AG04449 (cell line): ENCODE measurements around the gene TEAD2.

ENCODE experiments used
- CTCF ChIA-PET: fragments of 350-600 bp; formaldehyde crosslinking; extraction: SDS; loops from one replicate; lab custom pipeline; 2021; ENCODE audit warnings: antibody characterized with exemption; lab: Yijun Ruan, JAX
- POLR2A ChIA-PET: fragments of 400-600, 350-600 bp; formaldehyde crosslinking; extraction: SDS; loops from one replicate; lab custom pipeline; 2020; ENCODE audit warnings: antibody characterized with exemption, inconsistent platforms; lab: Yijun Ruan, JAX
- DNase-seq: peaks from one replicate; pipeline ENCODE4 v3.0.0-alpha.2; 2010; ENCODE audit warnings: low read depth, low spot score
- H3K4me3 ChIP-seq: 2 replicates; pipeline ENCODE4 v1.5.1; 2011; ENCODE audit warnings: low read depth, mild to moderate bottlenecking, control low read depth, low read length
- TF ChIP-seq, protein P1 (sequence below): IDR thresholded peaks from one replicate; pipeline ENCODE4 v1.5.1; 2011; ENCODE audit warnings: mild to moderate bottlenecking, moderate library complexity, low read length, control low read depth, inconsistent platforms; ENCODE audit not compliant: insufficient read depth; ENCODE audit errors: missing control alignments

The TEAD2 gene

DNA sequence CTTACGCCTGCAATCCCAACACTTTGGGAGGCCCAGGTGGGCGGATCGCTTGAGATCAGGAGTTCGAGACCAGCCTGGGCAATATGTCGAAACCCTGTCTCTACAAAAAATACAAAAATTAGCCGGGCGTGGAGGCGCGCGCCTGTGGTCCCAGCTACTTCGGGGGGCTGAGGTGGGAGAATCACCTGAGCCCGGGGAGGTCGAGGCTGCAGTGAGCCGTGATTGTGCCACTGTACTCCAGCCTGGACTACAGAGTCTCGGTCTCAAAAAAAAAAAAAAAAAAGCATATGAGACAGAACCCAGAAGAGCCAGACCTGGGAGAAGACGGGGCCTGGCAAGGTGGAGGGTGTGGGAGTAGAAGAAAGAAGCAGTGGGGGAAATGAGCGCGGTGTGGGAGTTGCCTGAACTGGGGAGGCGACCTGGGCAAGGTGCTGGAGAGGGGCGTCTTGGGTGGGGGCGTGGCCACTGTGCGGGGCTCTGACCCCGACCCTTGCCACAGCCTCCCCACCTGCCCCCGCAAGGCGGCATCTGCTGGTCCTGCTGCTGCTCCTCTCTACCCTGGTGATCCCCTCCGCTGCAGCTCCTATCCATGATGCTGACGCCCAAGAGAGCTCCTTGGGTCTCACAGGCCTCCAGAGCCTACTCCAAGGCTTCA lies 2.0 kb upstream of the TEAD2 start:
- POLR2A ChIA-PET: no interaction called here
- DNase-seq: no peak
- H3K4me3 ChIP-seq: peak overlapping the region; percentile 43; the same call in 1 of the 2 replicates
- TF ChIP-seq, protein P1, sequence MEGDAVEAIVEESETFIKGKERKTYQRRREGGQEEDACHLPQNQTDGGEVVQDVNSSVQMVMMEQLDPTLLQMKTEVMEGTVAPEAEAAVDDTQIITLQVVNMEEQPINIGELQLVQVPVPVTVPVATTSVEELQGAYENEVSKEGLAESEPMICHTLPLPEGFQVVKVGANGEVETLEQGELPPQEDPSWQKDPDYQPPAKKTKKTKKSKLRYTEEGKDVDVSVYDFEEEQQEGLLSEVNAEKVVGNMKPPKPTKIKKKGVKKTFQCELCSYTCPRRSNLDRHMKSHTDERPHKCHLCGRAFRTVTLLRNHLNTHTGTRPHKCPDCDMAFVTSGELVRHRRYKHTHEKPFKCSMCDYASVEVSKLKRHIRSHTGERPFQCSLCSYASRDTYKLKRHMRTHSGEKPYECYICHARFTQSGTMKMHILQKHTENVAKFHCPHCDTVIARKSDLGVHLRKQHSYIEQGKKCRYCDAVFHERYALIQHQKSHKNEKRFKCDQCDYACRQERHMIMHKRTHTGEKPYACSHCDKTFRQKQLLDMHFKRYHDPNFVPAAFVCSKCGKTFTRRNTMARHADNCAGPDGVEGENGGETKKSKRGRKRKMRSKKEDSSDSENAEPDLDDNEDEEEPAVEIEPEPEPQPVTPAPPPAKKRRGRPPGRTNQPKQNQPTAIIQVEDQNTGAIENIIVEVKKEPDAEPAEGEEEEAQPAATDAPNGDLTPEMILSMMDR: no peak
- CTCF ChIA-PET: no interaction called here

DNA sequence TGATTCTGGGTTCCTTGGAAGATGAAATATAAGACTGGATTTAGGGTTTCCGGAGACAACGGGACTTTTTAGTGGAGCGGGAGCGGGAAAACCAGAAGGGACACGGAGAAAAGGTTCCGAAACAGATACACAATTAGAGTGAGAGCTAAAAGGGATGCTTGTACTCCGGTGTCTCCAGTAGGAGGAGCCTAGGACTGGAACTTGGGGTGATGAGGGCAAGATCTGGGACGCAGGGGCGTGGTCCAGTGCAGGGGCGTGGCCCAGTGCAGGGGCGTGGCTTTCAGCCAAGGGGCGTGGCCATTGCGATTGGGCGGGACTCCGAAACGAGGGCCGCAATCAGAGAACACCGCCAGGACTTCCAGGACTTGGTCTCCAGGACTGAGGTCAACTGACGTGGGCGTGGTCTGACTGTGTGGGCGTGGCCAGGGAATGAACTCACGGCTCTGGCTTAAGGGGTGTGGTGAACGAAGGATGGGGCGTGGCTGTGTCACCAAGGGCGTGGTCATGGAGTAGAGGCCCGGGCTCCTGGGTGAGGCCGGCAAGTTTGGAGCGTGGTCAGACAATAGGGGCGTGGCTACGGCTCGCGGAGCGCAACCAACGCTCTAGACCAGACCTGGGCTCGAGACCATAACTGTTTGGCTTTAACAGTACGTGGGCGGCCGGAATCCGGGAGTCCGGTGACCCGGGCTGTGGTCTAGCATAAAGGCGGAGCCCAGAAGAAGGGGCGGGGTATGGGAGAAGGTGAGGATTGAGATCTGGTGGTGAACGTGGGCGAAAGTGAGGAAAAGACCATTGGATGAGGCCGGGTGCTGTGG lies 1.3 kb upstream of the TEAD2 start, which contains the start of gene DKKL1:
DKKL1 (plus strand) TSS at position 610 of the 815 bp plus-strand sequence; CDS start at position 732, 122 bp downstream.
- POLR2A ChIA-PET: interaction anchor here (1.3 kb wide), 1 partner anchor 88 kb away, joined by 3 read pairs; the partner anchor contains the start of gene PIH1D1
- peak within 1 kb of the TSS; percentile 85 for H3K4me3 ChIP-seq

DNA sequence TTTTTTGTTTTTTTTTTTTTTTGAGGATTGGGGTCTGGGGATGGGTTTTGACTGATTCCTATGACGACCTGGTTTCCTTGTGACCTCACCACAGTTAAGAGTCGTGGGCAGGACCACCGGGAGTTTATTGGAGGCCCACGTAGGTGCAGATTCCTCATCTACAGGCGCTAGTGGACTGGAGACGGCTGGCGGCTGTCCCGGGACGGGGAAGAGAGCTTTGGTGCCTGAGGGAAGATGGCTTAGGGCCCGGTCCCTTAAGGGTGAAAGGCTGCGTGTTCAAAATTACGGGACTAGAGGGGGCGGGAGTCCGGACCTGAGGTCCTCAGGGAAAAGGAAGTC lies 682 bp upstream of the TEAD2 start:
- POLR2A ChIA-PET: interaction anchor here (1.3 kb wide), 1 partner anchor 89 kb away, joined by 3 read pairs; the partner anchor contains the start of gene PIH1D1
- peak overlapping the region; percentile 85 for H3K4me3 ChIP-seq
- CTCF ChIA-PET: interaction anchor here (0.8 to 1.0 kb wide), 2 partner anchors 15 to 21 kb away, joined by 3 to 4 read pairs; no protein-coding TSS in a partner anchor
- TF ChIP-seq, protein P1: no peak
- no peak for DNase-seq

More for the DNA sequence above, 1.3 kb upstream of the TEAD2 start, which contains the start of gene DKKL1:
- TF ChIP-seq, protein P1: peak; percentile 32
- peak; percentile 63 for DNase-seq
- CTCF ChIA-PET: interaction anchor here (0.8 kb wide), 1 partner anchor 20 kb away, joined by 3 read pairs; no protein-coding TSS in a partner anchor

DNA sequence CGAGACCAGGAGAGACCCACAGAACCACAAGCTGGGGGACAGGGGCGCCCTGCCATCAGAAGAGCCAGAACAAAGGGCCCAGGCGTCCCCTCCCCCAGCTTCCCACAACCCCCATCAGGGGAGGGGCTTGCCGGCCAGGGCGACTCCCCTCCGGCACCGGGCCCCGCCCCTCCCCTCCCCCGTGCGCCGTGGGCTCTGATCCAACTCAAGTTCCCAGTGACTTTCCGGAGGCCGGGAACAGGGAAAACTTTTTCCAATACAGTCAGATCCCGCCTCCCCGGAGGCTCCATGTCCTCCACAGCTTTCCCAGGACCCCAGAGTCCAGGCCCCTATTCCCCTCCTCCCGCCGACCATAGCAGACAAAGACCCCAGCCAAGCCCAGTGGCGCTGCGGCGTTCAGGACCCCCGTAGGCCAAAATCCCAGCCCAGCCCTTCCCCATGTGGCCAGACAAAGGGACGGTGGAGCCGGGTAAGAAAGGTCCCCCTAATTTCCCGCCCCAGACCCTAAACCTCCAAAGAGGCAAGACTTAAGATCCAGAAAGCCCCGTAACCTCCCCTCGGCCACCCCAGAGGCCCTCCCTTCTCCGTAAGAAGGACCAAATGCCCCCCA lies 673 bp downstream of the TEAD2 start:
- CTCF ChIA-PET: interaction anchor here (1.0 to 1.9 kb wide), 2 partner anchors 13 kb away, joined by 4 to 6 read pairs; no protein-coding TSS in a partner anchor
- POLR2A ChIA-PET: no interaction called here
- peak overlapping the region; percentile 85 for H3K4me3 ChIP-seq
- peak; percentile 26 for DNase-seq
- TF ChIP-seq, protein P1: no peak

DNA sequence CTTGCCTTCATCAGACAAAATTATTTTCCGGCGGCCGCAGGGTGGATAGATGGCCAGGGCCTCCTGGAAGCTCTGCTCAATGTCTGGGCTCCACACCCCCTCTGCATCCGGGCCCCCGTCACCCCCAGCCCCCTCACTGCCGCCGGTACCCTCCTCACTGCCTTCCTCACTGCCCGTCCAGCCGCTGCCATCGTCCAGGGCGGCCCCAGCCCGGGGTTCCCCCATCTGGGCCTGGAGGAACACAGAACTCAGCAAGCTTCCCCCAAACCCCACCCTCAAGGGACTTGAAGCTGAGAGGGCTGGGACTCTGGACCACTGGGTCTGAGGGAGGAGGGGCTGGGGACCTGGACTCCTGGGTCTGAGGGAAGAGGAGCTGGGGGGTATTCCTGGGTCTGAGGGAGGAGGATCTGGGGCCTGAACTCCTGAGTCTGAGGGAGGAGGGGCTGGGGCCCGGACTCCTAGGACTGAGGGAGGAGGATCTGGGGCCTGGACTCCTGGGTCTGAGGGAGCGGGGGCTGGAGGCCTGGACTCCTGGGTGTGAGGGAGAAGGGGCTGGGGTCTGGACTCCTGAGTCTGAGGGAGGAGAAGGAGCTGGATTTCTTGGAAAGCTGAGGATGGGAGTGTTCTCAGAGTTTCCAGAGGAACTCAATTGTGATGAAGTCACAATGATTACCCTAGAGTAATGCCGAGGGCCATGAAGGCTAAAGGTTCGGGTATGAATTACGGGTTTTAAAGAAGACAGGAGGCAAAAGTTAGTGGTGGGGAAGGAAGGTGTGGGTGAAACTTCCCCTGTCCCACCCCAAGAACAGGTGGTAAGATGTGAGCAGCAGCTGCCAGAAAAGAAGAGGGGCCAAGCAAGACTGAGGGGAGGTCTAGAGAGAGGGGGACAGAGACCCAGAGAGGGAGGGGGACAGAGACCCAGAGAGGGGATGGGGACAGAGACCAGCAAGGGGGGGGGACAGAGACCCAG lies 2.1 kb downstream of the TEAD2 start:
- DNase-seq: no peak
- H3K4me3 ChIP-seq: peak overlapping the region; percentile 85
- ChIA-PET CTCF (interaction anchor here (0.8 to 2.7 kb wide), 3 partner anchors 12 to 58 kb away, joined by 3 to 11 read pairs (median 6); no protein-coding TSS in a partner anchor), POLR2A (no interaction called here)
- TF ChIP-seq, protein P1: no peak
